NCI-H146 treated with DMSO at 0.1 percent for 48 hours (cell line): Measurements from ENCODE around the gene ZDHHC13.
A peak's percentile ranks its signal among the peaks of the same experiment; 100 is the strongest.
"Not testable (repeated sequence)": the region's sequence is repeated elsewhere in the genome, so short reads cannot be mapped to it uniquely, and the experiment has no call there.

ENCODE experiments used
- DNase-seq: peaks from one replicate; lab custom pipeline; 2025; ENCODE audit not compliant: unreplicated experiment; lab: John Stamatoyannopoulos, UW

The ZDHHC13 gene

DNA sequence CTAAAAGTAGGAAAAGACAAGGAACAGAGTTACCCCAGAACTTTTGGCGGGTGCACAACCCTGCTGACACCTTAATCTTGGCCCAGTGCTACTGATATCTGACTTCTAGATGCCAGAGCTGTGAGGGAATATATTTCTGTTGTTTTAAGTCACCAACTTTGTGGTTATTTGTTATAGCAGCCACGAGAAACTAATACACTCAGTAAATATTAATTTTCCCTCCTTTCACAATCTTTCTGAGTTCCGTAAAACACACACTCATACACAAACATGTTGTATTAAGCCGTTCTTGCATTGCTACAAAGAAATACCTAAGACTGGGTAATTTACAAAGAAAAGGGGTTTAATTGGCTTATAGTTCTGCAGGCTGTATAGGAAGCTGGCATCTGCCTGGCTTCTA lies 16.1 kb upstream of the ZDHHC13 start:
- no peak for DNase-seq

DNA sequence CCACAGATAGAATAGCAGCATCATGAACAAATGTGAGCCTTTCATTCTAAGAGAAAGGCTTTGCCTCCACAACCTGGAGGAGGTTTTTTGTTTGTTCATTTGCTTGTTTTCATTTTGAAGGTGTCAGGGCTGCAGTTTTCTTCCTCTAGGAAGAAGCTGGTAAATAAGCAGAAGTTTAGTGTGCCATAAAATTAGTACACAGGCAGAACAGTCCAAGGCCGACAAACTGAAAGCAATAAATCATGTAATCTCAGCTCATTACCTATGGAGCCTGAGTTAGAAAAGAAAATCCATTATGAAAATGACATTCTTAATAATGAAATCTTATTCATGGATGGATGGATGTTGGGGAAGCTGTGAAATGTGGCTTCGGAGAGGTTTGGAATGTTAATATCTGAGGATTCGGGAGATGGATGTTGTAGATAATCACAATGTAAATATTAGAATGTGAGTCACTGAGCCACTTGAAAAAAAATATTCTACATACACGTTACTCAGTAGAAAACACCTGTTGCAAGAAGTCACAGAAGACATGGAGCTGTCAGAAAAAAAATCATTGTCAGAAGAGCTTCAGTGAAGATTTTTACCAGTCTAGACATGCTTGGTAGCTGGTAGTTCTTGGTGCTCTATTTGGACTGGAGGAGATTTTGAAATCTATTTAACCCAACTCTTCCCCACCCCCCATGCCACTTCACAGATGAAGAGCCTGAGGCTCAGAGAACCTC lies 15.0 kb upstream of the ZDHHC13 start:
- peak; percentile 33 for DNase-seq

DNA sequence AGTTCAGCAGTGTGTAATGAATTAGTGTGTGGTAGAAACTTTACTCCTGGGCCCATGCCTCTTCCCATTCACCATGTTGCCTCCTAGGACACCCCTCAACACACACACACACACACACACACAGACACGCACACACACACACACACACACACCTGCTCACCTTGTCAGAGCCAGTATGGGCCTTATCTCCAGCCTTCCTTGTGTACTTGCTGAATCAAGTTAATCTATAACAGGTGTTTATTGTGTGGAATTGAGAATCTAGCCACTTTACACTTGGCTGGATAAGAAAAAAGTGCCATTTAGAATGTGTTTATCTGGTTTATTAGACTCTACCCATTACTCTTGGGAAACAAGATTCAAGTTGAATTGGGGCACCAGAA lies 14.5 kb upstream of the ZDHHC13 start:
- DNase-seq: no peak

DNA sequence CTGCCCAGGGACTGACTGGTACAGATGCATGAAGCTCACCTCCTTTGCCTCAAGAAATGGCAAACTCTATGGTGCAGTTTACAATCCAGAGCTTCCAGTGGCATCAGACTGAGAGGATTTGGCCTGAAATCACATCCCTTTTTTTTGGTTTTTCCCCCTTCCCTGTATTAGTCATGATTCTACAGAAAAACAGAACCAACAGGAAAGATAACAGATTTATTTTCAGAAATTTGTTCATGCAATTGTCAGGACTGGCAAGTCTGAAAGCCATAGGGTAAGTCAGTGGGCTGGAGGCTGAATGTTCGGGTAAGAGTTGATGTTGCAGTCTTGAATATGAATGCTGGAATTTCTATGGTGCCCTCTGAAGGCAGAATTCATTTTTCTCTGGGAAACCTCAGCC lies 12.0 kb upstream of the ZDHHC13 start:
- DNase-seq: no peak

DNA sequence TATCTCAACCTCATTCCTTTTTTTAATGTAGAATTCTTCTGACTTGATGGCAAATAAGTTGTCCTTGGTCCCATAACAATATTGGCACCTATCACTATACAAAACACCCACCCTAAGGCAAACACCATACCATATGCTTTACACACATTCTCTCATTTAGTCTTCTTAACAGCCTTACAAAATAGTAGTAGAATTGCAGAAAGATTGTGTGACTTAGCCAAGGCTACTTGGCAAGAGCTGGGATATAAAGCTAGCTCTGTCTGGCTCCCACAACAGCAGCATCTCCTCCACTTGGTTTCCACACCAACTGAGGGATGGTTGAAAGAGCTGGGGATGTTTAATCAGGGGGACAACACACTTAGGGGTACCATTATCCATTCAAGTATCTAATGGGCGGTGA lies 9.8 kb upstream of the ZDHHC13 start:
- no peak for DNase-seq

DNA sequence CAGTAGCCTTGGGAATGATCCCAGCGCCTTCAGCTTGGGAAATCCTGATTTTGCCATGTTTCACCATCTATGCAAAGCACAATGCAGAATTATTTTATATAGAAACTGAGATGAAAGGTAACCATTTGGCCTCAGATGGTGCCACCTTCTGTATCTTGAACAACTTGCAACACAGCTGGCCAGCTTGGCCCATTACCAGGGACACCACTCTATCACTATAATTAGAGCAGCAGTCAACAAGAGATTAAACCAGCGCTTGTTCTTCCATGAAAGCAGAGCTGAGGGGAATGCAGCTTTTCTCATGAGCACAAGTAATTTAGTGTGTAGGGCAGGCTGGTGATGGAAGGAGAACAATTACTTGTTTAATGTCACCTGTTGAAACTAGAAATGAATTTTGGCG lies 6.7 kb upstream of the ZDHHC13 start:
- DNase-seq: peak; percentile 24

DNA sequence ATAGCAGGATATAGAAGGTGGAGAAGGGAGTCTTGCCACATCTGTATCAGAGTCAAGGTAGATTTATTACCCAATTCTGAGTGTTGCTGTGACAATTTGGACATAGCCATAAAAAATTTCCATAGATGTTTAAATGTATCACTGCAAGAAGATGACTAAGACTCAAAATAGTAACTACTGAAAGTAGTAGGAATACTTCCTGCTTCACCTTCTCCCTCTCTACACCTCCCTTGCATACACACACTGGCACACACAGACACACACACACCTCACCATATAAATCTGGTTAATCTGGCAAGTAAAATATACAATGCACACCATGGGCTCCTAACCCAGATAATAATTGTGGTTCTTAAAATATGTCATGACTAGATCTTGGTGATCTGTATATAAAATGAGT lies 5.2 kb upstream of the ZDHHC13 start:
- DNase-seq: no peak

DNA sequence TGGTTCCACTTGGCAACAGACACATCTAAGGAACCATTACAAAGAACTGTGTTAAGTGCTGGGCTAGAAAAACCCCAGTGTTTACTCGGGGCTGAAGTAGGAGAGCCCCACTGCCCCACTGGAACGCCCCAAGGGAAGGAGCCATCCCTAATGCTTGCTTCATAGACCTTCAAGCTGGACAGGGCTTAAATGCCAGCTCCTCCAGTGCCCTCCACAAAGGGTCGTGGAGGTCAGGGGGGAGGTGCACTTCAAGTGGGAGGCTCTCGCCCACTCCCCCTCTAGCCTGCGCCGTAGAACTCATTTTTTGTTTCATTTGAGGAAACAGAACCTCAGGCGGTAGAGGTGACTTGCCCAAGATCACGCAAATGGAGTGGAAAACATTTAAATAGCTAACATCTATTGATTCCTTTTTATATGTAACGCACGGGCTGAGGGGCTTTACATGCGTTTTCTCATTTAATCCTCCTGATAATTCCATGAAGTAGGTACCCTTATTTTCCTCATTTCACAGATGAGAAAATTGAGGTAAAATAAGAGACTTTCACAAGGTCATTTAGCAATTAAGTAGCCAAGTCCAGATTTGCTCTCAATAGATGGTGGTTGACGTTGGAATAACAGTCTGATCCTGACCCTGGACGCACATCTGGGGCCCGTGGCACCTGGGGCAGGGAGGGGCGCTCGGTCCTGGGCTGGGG lies 545 bp upstream of the ZDHHC13 start:
- no peak for DNase-seq

DNA sequence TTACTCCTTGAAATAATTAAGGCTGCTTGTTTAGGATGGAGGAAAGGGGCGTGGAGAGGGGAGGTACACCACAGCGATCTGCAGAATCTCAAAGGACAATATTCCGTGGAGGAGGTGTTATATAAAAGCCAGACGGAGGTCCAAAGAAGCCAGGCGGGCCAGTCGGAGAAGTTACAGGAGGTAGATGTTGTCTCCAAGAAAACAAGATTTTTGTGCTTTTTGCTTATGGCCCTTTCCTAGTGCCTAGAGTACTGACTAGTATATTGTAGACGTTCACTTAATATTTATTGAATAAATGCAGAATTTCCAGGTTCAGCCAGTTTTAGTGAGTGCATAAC lies 761 bp downstream of the ZDHHC13 start:
- peak; percentile 40 for DNase-seq

DNA sequence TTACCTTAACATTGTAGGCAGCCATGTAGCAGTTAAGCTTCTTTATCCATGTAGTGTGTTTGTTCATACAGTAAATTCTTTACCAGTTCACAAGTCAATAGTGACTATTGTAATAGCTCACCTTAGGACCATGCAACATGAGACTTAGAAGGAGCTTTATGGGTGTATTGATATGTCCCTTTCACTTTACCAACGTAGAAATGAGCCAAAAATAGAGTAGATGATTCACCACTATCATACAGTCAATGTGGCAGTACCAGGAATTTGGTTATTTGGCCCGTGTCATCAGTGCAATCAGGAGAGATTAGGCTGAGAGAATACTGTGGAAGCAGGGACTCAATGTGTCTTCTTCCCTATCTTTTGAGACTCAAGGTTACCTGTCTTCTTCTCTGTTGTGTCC lies 4.7 kb downstream of the ZDHHC13 start:
- no peak for DNase-seq

DNA sequence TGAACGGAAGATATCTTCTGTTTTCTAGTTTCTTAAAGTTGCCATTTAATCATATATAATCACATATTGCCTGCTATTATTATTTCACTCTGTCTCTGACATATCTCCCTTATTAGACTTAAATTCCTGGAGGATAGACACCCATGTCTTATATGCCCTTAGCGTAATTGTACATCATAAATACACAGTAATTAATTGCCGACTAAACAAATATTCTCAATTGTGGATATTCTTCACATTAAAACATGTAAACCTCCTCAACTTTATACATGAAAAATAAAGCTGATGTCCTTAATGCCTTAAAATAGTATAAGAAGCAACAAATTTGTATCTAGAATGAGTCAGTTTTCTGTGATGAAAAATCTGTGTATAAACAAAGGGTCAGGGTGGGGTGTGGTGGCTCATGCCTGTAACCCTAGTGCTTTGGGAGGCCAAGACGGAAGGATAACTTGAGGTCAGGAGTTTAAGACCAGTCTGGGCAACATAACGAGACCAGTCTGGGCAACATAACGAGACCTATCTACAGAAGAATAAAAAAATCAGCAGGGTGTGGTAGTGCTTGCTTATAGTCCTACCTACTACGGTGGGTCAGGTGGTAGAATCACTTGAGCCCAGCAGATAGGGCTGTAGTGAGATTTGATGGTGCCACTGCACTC lies 6.1 kb downstream of the ZDHHC13 start:
- no peak for DNase-seq

DNA sequence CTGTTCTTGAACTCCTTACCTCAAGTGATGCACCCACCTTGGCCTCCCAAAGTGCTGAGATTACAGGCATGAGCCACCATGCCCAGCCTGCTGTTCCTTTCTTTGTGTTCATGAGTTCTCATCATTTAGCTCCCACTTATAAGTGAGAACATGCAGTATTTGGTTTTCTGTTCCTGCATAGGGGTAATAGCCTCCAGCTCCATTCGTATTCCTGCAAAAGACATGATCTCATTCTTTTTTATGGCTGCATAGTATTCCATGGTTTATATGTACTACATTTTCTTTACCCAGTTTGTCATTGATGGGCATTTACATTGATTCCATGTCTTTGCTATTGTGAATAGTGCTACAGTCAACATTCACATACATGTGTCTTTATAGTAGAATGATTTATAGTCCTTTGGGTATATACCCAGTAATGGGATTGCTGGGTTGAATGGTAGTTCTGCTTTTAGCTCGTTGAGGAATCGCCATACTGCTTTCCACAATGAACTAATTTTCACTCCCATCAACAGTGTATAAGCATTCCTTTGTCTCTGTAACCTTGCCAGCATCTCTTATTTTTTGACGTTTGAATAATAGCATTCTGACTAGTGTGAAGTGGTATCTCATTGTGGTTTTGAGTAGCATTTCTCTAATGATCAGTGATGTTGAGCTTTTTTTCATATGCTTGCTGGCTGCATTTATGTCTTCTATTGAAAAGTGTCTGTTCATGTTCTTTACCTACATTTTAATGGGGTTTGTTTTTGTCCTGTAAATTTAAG lies 9.8 kb downstream of the ZDHHC13 start:
- not testable (repeated sequence) for DNase-seq

DNA sequence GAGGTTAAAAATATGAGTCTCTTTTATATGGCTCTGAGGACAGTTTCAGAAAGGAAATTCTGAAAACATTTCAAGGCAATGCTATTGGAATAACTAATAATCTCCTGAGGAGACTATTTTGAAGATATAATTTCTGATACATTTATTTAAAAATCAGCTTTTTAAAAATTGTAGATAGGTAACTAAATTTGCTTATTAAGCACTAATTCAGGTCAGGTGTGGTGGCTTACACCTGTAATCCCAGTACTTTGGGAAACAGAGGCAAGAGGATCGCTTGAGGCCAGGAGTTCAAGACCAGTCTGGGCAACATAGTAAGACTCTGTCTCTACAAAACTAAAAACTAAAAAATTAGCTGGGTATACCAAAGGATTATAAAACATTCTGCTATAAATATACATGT lies 17.0 kb downstream of the ZDHHC13 start:
- DNase-seq: no peak

DNA sequence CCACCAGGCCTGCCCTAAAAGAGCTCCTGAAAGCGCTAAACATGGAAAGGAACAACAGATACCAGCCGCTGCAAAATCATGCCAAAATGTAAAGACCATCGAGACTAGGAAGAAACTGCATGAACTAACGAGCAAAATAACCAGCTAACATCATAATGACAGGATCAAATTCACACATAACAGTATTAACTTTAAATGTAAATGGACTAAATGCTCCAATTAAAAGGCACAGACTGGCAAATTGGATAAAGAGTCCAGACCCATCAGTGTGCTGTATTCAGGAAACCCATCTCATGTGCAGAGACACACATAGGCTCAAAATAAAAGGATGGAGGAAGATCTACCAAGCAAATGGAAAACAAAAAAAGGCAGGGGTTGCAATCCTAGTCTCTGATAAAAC lies 19.9 kb downstream of the ZDHHC13 start:
- DNase-seq: not testable (repeated sequence)

DNA sequence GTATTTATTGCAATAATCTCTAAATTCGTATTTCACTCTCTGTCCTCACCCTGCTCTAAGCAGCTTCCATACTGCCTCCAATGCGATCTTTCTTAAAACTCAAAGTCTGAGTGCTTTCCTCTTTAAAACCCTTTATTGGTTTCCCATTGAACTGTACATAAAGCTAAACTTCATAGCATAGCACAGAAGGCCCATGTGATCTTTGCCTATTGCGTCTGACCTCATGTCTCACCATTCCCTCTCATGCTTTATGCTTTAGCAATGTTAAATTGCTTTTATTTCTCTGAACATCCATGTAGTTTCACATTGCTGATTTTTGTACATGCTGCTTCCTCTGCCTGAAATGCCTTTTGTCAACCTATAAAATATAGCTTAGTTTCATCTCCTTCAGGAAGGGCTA lies 28.4 kb downstream of the ZDHHC13 start:
- no peak for DNase-seq

DNA sequence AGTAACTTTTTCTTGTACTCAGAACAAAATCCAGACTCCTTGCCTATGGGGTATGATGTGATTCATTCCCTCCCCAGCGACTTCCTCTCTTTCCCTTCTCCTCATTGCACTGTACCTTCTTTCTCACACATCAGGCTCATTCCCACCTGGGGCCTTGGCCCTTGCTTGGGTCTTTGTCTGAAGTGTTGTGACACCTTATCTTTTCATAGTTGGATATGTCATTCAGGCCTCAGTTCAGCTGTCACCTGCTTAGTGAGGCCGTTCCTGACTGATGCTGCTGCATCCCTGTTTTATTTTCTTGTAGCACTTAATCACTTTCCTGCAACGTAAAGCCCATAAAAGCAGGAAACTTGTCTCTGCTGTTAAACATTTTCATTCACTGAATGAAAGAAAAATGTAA lies 39.9 kb downstream of the ZDHHC13 start:
- DNase-seq: no peak

DNA sequence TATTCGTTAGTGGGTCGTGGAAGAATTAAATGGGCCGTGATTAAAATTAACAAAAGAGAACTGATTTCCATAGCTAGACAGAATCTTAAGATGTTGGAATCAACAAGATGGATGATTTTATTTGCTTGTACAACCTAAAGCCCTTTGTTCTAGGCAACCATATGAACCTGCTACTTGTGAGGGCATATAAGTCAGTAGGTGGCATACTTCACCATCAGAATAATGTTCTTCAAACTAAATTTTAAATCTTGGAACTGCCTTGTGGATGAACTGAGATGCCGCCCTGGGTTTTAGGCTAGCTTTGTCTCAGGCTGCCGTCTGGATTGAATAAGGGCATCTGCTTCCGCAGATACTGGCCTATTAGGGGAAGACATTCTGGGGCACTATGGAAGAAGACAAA lies 43.9 kb downstream of the ZDHHC13 start:
- DNase-seq: no peak

DNA sequence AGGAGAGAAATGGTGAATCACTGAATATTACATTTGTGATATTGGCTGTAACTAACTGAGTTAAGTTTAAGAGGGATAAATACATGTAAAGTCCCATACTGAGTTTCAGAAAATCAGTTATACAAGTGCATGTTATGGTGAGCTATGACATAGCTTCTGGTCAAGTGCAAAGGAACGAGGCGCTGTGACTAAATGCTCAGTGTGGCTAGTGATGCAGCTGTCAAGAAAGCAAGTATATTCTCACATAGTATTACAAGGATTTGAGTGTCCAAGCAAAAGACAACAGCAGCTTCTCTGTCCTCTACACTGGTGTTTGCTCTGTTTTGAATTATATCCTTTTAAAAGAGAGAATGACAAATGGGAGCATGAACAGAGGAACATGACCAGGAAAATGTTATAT lies 44.7 kb downstream of the ZDHHC13 start:
- DNase-seq: no peak

DNA sequence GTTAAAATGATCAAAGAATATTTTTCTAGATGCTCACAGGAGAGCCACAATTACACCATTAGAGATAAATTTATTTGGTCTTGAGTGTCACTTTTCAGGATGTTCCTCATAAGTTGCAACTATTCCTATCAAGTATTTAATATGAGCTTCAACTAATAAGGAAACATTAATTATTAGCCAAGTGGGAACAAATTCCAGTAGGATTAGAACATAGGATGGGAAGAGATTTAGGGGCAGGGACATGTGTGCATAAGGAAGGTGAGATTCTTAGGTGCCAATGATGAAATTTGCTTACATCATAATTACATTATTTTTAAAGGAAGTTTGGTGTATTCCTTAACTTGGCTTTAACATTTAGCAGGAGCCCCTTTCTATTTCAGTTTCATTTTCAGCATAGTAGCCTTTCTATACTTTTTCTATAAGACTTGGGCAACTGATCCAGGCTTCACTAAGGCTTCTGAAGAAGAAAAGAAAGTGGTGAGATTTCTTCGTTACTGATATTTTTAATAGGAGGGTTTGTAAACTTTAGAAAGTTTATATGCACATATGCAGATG lies 46.1 kb downstream of the ZDHHC13 start:
- no peak for DNase-seq

DNA sequence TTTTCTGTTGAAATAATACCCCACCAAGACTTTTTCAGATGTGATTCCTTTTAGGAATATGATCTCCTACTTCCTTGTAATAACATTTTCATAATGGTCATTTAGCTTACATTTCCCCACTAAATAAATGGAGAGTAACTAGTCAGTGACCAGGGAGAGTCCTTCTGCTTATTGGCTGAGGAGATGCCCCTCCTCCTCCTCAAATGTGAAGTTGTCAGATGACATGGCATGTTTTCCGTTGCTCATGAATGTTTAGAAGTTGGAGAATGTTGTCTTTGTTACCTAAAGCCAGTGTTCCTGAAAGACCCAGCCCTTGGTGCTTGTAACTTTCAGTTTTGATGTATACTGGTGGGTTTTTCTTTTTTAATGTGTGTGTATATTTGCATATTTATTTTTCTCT lies 46.6 kb downstream of the ZDHHC13 start:
- no peak for DNase-seq

DNA sequence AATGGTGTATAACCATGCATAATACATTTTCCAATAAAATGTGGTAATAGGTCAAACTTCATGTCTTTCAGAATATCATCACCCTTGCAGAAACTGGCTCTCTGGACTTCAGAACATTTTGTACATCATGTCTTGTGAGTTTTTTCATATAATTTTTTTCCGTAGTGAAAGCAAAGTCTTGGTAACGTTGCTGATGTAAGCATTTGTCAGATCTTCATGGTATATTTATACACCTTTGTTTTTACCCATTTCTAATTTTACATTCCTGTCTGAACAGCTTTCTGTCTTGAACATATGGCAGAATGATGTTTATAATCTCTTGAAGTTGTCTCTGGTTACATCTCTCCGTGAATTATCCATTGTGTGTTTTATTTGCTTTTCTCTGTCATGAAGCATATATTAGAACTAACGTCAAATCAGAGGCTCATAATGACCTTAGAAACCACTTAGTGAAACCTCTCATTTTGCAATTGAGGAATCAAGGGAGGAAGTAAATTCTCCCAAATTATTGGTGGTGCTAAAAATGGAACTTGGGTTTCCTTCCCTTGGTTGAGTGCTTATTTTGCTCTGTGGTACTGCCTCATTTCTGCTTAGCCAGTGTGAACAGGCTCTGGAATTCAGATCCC lies 47.4 kb downstream of the ZDHHC13 start:
- DNase-seq: peak; percentile 60
